Activated CD8-positive, alpha-beta memory T cell treated with anti-CD3 and anti-CD28 coated beads for 1 hour (primary cell): ENCODE measurements around the gene BEX3.
"Not testable (repeated sequence)": the region's sequence is repeated elsewhere in the genome, so short reads cannot be mapped to it uniquely, and the experiment has no call there.

Experiments
- DNase-seq, 2 donors: peaks; one replicate each; pipeline ENCODE4 v3.0.0-alpha.2; 2020; ENCODE audit warnings: low read depth in 1 of 2; ENCODE audit errors: extremely low read depth in 1 of 2

BEX3 gene

GRCh38 chrX:103378990-103379389, 2.7 kb downstream of the BEX3 start:
- no peak for DNase-seq

GRCh38 chrX:103382877-103383276, 6.5 kb downstream of the BEX3 start:
- DNase-seq, result no peak

GRCh38 chrX:103384672-103385071, 8.3 kb downstream of the BEX3 start:
- DNase-seq, result no peak

DNA sequence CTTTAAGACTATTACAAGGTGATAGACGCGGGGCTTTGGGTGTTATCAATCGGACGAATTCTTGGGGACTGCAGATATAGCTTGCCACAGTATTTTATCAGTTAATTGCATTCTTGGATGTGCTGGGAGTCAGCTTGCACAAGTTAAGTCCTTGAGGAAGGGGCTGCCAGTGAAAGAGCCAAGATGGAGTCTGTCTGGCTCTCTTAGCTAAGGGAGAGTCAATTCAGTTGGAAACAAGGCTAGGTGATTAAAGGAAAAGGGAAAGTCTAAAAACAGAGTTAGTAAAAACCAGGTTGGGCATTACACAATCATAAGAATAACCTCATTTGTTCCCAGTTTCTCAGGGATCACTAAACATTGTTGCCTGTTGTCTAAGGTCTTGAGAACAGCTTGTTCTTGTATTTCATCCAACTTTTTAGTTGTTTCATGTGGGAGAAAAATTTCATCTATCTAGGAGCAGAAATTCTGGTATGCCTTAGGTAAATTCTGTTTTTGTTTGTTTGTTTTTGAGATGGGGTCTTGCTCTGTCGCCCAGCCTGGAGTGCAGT, 9.0 kb downstream of the BEX3 start:
- not testable (repeated sequence) for DNase-seq

DNA sequence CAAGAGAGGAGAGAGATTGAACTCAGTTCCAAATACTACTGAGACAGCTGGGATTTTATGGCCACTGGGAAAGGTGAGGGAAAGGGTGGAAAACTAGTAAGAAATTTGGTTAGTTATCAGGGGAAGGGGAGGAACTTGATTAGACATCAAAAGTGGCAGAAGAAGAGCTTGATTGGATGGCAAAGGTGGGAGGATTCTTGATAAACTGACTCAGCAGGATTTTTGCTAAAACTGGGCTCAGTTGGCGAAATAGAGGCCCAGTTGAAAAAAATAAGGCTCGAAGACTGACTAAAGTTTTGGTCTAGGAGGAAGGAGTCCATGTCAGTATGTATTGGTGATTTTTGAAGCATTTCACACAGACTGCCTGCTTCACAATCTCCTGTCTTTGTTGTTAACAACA, 10.0 kb downstream of the BEX3 start:
- DNase-seq, result no peak

DNA sequence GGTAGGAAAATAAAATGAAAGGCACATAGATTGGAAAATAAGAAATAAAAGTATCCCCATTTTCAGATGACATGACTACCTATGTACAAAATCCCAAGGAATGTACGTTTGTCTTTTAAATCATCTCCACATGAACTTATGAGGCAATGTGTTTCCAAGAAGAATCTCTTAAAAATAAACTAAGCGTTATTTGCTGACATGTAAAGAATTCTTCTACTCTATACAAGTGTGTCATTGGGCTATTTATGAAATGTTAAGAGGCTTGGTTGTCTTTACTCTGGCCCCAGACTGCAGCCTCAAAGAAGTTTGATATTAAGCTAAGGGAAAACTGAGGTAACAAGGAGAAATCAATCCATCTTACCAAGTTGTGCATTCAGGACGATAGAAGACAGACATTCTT, 17.1 kb downstream of the BEX3 start:
- DNase-seq, result no peak

DNA sequence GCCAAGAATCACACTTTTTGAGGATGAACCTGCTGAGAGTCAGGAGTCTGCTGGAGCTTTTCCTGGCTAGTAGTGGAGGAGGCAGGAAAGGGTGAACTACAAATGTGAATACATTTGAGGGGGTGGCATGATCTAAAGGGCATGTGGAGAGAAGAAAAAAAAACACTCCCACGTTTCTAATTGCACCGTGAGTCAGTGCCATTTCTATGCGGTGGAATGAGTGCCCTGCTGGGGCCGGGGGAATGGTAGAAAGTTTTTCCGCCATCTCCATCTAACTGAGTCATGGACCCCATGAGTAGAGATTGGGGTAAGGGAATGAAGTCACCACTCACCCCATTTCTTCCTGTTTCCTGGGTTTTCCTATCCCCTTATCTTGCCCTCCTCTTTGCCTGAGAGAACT, 19.8 kb downstream of the BEX3 start:
- DNase-seq, result no peak

DNA sequence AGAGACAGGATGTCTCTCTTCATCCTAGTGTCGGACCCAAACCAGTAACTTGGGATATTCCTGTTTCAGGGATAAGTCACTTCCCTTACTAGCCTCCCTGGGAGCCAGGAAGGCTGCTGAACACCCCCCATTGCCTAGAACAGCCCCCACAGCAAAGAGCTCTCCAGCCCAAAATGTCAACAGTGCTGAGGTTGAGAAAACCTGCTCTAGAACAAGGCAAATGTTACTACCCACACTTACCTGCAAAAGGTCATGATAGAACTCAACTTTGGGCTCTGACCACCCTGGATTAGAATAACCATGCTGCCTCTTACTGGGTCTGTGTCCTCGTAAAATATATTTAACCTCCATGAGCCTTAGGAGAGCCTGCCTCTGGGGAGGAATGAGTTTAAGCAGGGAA, 20.3 kb downstream of the BEX3 start:
- no peak for DNase-seq

DNA sequence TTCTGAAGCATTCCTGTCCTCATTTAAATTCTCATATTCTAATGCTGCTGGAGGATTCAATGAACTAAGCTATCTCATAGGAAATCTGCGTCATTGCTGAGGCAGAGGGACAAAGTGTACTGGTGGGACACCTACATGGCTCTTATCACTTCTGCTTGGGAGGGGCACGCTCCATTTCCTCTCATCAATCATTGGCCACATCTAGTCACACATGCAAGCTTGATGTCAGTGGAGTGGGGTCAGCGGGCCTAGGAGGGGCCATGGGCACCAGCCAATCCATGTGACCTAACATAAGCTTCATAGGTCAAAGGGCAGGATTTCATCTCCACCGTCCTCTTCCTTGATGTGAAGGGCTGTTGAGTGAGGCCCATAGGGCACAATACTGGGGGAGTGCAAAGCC, 21.4 kb downstream of the BEX3 start:
- DNase-seq, result no peak

DNA sequence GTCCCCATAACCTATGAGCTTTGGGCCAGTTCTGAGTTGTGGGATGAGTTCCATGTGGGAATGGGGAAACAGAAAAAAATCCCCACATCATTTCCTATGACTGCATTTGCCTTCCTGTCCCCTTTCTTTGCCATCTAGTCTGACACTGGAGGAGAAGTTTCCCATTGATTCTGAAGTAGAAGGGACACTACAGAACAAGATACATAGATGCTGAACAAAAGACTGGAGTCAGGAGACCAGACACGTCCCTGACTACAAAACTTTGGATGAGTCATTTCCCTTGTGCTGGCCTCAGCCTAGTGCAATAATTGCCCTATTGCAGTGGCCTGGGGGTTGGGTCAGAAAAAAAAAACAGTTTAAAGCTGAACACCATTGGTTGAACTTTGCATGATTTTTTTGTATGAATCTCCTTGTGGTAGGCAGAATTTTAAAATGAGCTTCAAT, 22.1 kb downstream of the BEX3 start:
- no peak for DNase-seq

GRCh38 chrX:103399744-103400143, 23.4 kb downstream of the BEX3 start:
- DNase-seq, result no peak

GRCh38 chrX:103400931-103401330, 24.6 kb downstream of the BEX3 start:
- no peak for DNase-seq

- peak in 1 of 2 donors; percentile 0 for DNase-seq
These were observed 28.1 kb downstream of the BEX3 start for GRCh38 chrX:103404231-103405008.

DNA sequence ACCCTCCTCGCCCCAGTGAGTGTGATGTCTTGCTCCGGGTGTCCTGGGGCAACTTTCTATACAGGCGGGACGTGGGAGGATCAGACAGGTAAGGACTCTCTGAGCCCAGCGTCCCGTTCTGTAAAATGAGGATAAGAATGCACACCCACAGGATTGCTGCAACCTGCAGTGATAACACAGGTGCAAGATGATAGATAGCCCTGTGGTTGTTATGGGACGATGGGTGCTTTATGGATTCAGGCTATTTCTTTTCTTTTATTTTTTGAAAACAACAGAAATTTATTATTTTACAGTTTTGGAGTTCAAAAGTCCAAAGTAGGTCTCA, 28.6 kb downstream of the BEX3 start:
- no peak for DNase-seq

DNA sequence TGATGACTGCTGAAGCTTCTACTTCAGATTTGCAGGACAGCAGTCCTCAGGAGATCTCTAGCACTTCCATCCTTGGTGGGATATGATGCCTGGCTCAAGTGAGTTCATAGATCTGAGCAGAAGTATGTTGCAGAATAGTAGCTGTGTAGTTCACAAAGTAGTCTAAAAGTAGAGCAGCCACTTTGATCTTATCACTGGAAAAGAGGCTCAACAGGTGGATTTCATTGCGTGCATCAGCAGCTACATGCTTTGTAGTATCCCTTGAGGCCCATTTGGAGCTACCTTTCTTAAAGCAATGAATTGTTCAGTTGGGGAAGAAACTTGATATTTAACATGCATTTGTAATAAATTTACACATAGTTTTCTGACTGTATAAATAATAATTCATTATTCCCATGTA, 29.9 kb downstream of the BEX3 start:
- DNase-seq, result no peak

DNA sequence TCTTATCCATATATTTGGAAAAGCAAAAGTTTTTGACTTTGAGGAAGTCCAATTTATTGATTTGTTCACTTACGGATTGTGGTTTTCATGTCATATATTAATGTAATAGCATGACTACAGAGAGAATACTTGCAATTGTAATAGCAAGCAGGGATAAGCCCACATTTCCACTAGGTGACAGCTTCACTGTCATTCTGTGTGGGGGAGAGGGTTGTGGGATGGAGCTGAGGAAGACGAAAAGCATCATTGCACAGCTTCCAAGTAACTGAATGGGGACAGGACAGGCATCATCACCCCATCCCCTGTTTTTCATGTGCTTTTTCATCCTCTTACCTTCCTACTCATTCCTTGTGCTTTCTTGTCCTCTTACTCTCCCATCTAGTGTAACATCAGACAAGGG, 31.4 kb downstream of the BEX3 start:
- DNase-seq, result no peak

DNA sequence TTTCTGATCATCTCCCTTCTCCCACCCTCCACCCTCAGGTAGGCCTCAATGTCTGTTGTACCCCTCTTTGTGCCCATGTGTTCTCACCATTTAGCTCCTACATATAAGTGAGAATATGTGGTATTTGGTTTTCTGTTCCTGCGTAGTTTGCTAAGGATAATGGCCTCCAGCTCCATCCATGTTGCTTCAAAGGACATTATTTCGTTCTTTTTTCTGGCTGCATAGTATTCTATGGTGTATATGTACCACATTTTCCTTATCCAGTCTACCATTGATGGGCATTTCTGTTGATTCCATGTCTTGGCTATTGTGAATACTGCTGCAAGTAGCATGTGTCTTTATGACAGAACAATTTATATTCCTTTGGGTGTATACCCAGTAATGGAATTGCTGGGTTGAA, 35.4 kb downstream of the BEX3 start:
- not testable (repeated sequence) for DNase-seq

GRCh38 chrX:103413705-103414387, 37.5 kb downstream of the BEX3 start:
- DNase-seq, result no peak

- no peak for DNase-seq
These were observed 38.2 kb downstream of the BEX3 start for GRCh38 chrX:103414561-103414960.

- DNase-seq, result no peak
These were observed 38.7 kb downstream of the BEX3 start for GRCh38 chrX:103415068-103415467.

GRCh38 chrX:103415528-103415927, 39.2 kb downstream of the BEX3 start:
- no peak for DNase-seq

- DNase-seq, result no peak
These were observed 41.0 kb downstream of the BEX3 start for GRCh38 chrX:103417370-103417769.
